Muscle of arm (tissue), 12 donors: Measurements from ENCODE around the gene HNRNPLL. TPM values are rescaled to one million over a fixed set of nuclear protein-coding genes. Genes with fewer than 3 reads are reported as not detected.
"Not testable (repeated sequence)": the region's sequence is repeated elsewhere in the genome, so short reads cannot be mapped to it uniquely, and the experiment has no call there.

Source experiments
- DNase-seq: peaks from one replicate; pipeline ENCODE4 v3.0.0-alpha.2; 2013
- polyA plus RNA-seq, 12 donors: library from polyadenylated mRNA; unstranded; fragments of 120-200 nt; gene quantifications; one replicate each; pipeline ENCODE4 v1.2.1, GENCODE V29; 2013; ENCODE audit not compliant: insufficient read length in 12 of 12

Gene HNRNPLL
- polyA plus RNA-seq, 12 donors = 21.9 to 46.2 (median 37.7) TPM; not detected in 1

DNA sequence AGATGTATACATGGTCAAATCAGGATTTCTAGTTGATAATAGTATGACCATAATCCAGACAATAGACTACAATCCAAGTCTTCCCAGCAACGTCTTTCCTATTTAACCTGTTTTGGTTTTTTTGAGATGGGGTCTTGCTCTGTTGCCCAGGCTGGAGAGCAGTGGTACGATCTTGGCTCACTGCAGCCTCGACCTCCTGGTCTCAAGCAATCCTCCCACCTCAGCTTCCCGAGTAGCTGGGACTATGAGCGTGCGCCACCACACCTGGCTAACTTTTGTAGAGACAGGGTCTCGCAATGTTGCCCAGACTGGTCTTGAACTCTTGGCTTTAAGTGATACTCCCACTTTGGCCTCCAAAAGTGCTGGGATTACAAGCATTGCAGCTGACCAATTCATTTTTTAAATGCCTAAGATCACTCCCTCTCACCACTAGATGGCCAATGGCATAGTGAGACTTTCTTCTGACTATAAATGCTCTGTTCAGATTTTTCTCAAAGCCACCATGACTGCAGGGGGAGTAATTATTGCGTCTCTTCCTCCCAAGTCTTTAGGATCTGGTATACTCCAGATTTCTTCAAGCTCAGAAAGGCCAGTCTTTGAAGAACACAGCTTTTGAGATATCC is 47.6 kb downstream of the HNRNPLL start:
- DNase-seq = no peak

GRCh38 chr2:38553554-38553953 is 49.2 kb downstream of the HNRNPLL start:
- DNase-seq = no peak

DNA sequence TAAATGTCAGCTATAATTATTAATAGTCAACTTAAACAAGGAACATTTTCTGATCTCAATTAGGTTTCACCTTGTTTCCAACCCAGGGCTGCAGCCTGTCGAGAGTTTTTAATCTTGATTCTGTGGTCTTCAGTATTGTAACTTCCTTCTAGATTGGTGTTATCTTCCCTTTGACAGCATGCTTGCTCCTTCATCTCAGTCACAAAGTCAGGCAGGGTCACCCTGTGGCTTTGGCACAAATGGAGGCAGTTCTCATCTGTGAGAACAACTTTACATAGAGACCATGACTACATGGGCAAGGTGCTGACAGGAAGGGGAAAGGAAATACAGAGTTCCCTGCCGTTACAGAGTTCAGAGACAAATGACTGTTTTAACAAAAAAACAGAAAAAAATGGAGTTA is 50.5 kb downstream of the HNRNPLL start:
- no peak for DNase-seq

- DNase-seq = no peak
Observed at GRCh38 chr2:38551746-38552145, 51.0 kb downstream of the HNRNPLL start.

GRCh38 chr2:38551171-38551570 is 51.6 kb downstream of the HNRNPLL start:
- DNase-seq = no peak

GRCh38 chr2:38549851-38550250 is 52.9 kb downstream of the HNRNPLL start:
- DNase-seq = no peak

GRCh38 chr2:38549071-38549704 is 53.5 kb downstream of the HNRNPLL start:
- no peak for DNase-seq

GRCh38 chr2:38547791-38548190 is 54.9 kb downstream of the HNRNPLL start:
- no peak for DNase-seq

- no peak for DNase-seq
Observed at GRCh38 chr2:38546585-38546984, 56.1 kb downstream of the HNRNPLL start.

- no peak for DNase-seq
Observed at GRCh38 chr2:38546064-38546463, 56.7 kb downstream of the HNRNPLL start.

- not testable (repeated sequence) for DNase-seq
Observed at GRCh38 chr2:38542248-38542631, 60.5 kb downstream of the HNRNPLL start.

GRCh38 chr2:38540580-38541286 is 62.0 kb downstream of the HNRNPLL start:
- DNase-seq = no peak

DNA sequence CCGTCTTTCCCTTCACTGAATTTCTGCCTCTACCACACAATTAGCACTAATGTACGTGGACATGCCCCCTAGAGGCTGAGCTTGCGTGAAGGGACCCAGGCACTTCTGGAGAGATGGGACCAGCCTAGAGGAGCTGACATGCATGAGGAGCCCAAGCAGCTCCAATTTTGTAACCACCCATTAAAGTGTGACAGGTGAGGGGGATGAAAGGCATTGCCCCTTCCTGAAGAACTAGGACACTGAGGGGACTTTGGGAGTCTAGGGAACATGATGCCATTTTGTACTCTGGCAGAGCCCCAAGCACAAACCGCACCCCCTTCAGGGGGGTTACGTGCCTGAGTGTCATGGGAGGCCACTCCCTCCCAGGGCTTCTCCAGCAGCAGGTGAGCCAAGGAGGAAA is 63.6 kb downstream of the HNRNPLL start:
- DNase-seq = no peak

- no peak for DNase-seq
Observed at GRCh38 chr2:38537937-38538525, 64.7 kb downstream of the HNRNPLL start.

DNA sequence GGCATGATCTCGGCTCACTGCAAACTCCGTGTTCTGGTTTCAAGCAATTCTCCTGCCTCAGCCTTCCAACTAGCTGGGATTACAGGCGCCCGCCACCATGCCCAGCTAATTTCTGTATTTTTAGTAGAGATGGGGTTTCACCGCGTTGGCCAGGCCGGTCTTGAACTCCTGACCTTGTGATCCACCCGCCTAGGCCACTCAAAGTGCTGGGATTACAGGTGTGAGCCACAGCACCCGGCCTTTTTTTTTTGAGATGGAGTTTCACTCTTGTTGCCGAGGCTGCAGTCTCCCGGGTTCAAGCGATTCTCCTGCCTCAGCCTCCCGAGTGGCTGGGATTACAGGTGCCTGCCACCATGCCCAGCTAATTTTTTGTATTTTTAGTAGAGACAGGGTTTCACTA is 65.4 kb downstream of the HNRNPLL start:
- not testable (repeated sequence) for DNase-seq

- peak; percentile 82 for DNase-seq
Observed at GRCh38 chr2:38535744-38536506, 66.8 kb downstream of the HNRNPLL start.

DNA sequence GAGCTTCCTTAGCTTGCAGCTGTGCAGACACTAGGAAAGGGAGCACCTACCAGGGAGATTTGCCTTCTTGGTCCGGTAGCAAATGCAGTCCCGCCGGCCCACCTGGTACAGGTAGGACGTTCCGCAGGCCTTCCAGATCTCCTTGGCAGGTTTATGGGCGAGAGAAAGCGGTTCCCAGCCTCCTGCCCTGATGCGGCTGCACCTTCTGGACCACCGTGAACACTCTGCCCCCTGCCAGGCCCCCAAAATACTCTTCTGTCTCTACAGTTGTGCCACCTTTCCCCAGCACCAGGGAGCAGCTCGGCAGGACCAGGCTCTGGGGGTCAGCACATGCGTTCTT is 67.4 kb downstream of the HNRNPLL start:
- DNase-seq = no peak

DNA sequence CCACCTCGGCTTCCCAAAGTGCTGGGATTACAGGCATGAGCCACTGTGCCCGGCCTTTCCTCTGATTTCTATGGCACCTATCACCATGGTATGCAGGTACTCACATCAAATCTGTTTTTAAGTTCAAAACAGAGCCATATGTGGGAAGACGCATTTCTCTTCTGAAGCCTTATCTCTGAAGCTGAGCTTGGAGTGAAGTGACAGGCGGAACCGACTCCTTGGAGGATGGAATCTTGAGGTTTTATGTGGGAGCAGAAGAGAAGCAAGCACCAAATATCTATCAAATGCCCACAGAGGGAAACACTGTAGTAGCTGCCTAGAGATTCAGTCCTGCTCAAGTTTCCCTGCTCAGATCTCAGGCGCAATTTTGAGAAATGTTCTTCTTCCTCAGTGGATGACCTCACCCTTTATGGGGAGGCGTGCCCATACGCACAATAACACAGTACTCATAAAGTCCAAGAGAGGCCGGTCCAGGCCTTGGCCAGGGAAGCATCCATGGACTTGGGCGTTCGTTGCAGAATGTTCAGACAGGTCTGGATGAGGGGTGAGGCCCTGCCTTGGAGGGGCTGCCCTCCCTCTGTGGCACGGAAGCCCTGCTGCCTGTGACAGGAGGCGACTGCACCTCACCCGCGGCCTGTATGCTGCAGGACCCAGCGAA is 67.9 kb downstream of the HNRNPLL start:
- no peak for DNase-seq

GRCh38 chr2:38533757-38534545 is 68.8 kb downstream of the HNRNPLL start:
- no peak for DNase-seq

DNA sequence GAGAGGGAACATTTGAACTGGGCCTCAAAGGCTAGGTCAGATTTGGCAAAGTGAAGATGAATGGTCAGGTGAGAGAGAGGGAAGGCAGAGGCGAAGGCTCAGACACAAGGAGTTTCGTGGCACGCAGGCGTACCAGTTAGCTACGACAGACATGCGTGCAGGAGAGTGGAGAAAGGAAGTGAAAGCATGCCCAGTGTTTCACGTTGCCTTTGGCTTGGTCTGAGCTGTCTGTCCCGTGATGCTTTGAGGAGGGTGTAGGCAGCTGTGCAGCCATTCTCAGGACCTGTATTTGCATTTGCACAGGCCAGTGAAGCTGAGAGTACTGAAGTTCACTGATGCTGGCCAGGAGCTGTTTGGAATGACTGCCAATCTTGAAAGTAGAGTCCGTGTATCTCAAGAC is 69.5 kb downstream of the HNRNPLL start:
- no peak for DNase-seq

- no peak for DNase-seq
Observed at GRCh38 chr2:38532366-38532765, 70.4 kb downstream of the HNRNPLL start.
